Breast epithelium (tissue), 4 donors: Measurements from ENCODE around the gene C16orf78. TPM values are rescaled to one million over a fixed set of nuclear protein-coding genes. Genes with fewer than 3 reads are reported as not detected.

ENCODE experiments used
- DNase-seq, 2 donors: peaks; one replicate each; pipeline ENCODE4 v3.0.0-alpha.2; 2019; ENCODE audit warnings: low spot score in 2 of 2
- H3K27ac ChIP-seq, 2 donors: fragments of 200-600 bp; sonication (generic) in 1 of 2; one replicate each; pipeline ENCODE4 v1.5.1; 2016 to 2019; ENCODE audit warnings: mild to moderate bottlenecking in 1 of 2
- H3K27me3 ChIP-seq, 2 donors: fragments of 200-600 bp; sonication (generic) in 1 of 2; one replicate each; pipeline versions ENCODE4 v1.5.1 to v1.6.0; 2017 to 2019; ENCODE audit warnings: control low read depth in 1 of 2, mild to moderate bottlenecking in 1 of 2
- H3K36me3 ChIP-seq: fragments of 200-600 bp; one replicate; pipeline ENCODE4 v1.5.1; 2019
- H3K4me1 ChIP-seq, 2 donors: fragments of 200-600 bp; sonication (generic); one replicate each; pipeline ENCODE4 v1.5.1; 2016 to 2019; ENCODE audit warnings: control low read depth in 1 of 2
- H3K4me3 ChIP-seq, 3 donors: fragments of 200-600 bp; sonication (generic); 1 replicate in 2 of 3; 2 replicates in 1 of 3; pipeline ENCODE4 v1.5.1; 2016 to 2019; ENCODE audit warnings: mild to moderate bottlenecking in 3 of 3, moderate library complexity in 2 of 3
- H3K9me3 ChIP-seq, 2 donors: fragments of 200-600 bp; sonication (generic) in 1 of 2; one replicate each; pipeline ENCODE4 v1.5.1; 2016 to 2019; ENCODE audit warnings: control low read depth in 1 of 2
- CTCF ChIP-seq, 3 donors: fragments of 450-650 bp; IDR thresholded peaks; one replicate each; pipeline ENCODE4 v1.5.1; 2016 to 2017; ENCODE audit warnings: antibody characterized with exemption in 3 of 3, mild to moderate bottlenecking in 3 of 3, moderate library complexity in 3 of 3
- POLR2A ChIP-seq: fragments of 450-650 bp; IDR thresholded peaks from one replicate; pipeline ENCODE4 v1.6.1; 2016; ENCODE audit warnings: antibody characterized with exemption, mild to moderate bottlenecking, moderate library complexity
- POLR2AphosphoS5 ChIP-seq, 3 donors: sonication (generic); formaldehyde crosslinking; IDR thresholded peaks; one replicate each; pipeline ENCODE4 v1.6.1; 2017; ENCODE audit warnings: antibody characterized with exemption in 3 of 3
- intact Hi-C: fragments of 100-400 bp; cut with DNase I; formaldehyde crosslinking; loops from one replicate; pipeline ENCODE4 v1.15.1; 2023; ENCODE audit warnings: low total_unique reads
- total RNA-seq, 3 donors: library from RNA; depleted of rRNA; stranded (reverse); fragments of >200 nt; gene quantifications; one replicate each; pipeline ENCODE4 v1.1.0, GENCODE V29; 2016

The C16orf78 gene
- total RNA-seq, 3 donors from 2014 or later = not detected

GRCh38 chr16:49376206-49376605 is 2.6 kb downstream of the C16orf78 start:
- H3K4me1 ChIP-seq = no peaks in the 10 kb centered on the region
- peaks cover 0 to 4% of the 10 kb centered on the region in 2 donors for H3K9me3 ChIP-seq
- no peak for DNase-seq
- no peak overlapping the region for H3K27ac ChIP-seq
- H3K36me3 ChIP-seq = no peaks in the 10 kb centered on the region
- TF ChIP-seq POLR2A = no peak
- TF ChIP-seq CTCF (IDR thresholded peaks at IDR 0.05) = no peak
- no peak for TF ChIP-seq POLR2AphosphoS5 (IDR thresholded peaks at IDR 0.05)
- no peak overlapping the region for H3K4me3 ChIP-seq
- H3K27me3 ChIP-seq = peaks cover 0 to 8% of the 10 kb centered on the region in 2 donors
- intact Hi-C loops = no loop called here

GRCh38 chr16:49377196-49377755 is 3.7 kb downstream of the C16orf78 start:
- TF ChIP-seq POLR2AphosphoS5 (IDR thresholded peaks at IDR 0.05) = no peak
- no peak for TF ChIP-seq CTCF (IDR thresholded peaks at IDR 0.05)
- no peak for TF ChIP-seq POLR2A
- Histone ChIP-seq H3K27ac (no peak overlapping the region), H3K27me3 (peaks cover 0 to 8% of the 10 kb centered on the region in 2 donors), H3K9me3 (peaks cover 0 to 4% of the 10 kb centered on the region in 2 donors), H3K4me3 (no peak overlapping the region), H3K4me1 (no peaks in the 10 kb centered on the region), H3K36me3 (no peaks in the 10 kb centered on the region)
- intact Hi-C loops = no loop called here
- DNase-seq = no peak

- H3K4me3 ChIP-seq = no peak overlapping the region
- no peak for DNase-seq
- H3K9me3 ChIP-seq = peaks cover 0 to 10% of the 10 kb centered on the region in 2 donors
- H3K27me3 ChIP-seq = peaks cover 0 to 8% of the 10 kb centered on the region in 2 donors
- H3K36me3 ChIP-seq = no peaks in the 10 kb centered on the region
- TF ChIP-seq POLR2AphosphoS5 (IDR thresholded peaks at IDR 0.05) = no peak
- TF ChIP-seq POLR2A = no peak
- no peak for TF ChIP-seq CTCF (IDR thresholded peaks at IDR 0.05)
- no peak overlapping the region for H3K27ac ChIP-seq
- no peaks in the 10 kb centered on the region for H3K4me1 ChIP-seq
- intact Hi-C loops = no loop called here
Measured at GRCh38 chr16:49378238-49378637, 4.6 kb downstream of the C16orf78 start.

- H3K27me3 ChIP-seq = peaks cover 0 to 8% of the 10 kb centered on the region in 2 donors
- H3K4me1 ChIP-seq = no peaks in the 10 kb centered on the region
Measured at GRCh38 chr16:49378816-49379215, 5.2 kb downstream of the C16orf78 start.

More at GRCh38 chr16:49378816-49379215, 5.2 kb downstream of the C16orf78 start:
- Histone ChIP-seq H3K4me3 (no peak overlapping the region), H3K9me3 (peaks cover 0 to 10% of the 10 kb centered on the region in 2 donors), H3K36me3 (no peaks in the 10 kb centered on the region), H3K27ac (no peak overlapping the region)
- no peak for DNase-seq
- intact Hi-C loops = no loop called here
- no peak for TF ChIP-seq CTCF (IDR thresholded peaks at IDR 0.05)
- TF ChIP-seq POLR2A = no peak
- no peak for TF ChIP-seq POLR2AphosphoS5 (IDR thresholded peaks at IDR 0.05)
